Fibroblast of the aortic adventitia (primary cell): ENCODE measurements around the gene LANCL2. TPM values are rescaled to one million over a fixed set of nuclear protein-coding genes. Genes with fewer than 3 reads are reported as not detected.
A peak's percentile ranks its signal among the peaks of the same experiment; 100 is the strongest.
"Not testable (repeated sequence)": the region's sequence is repeated elsewhere in the genome, so short reads cannot be mapped to it uniquely, and the experiment has no call there.

Experiments
- DNase-seq: peaks from one replicate; pipeline ENCODE4 v3.0.0-alpha.2; 2010; ENCODE audit warnings: low read depth
- H3K4me3 ChIP-seq: 2 replicates; pipeline ENCODE4 v1.5.1; 2011; ENCODE audit warnings: low read depth, mild to moderate bottlenecking, control low read depth, low read length, moderate library complexity
- CTCF ChIP-seq: IDR thresholded peaks from 2 replicates; pipeline ENCODE4 v1.5.1; 2011; ENCODE audit warnings: mild to moderate bottlenecking, low read length, control low read depth, inconsistent platforms; ENCODE audit not compliant: insufficient read depth
- total RNA-seq: library from RNA; depleted of rRNA; stranded (reverse); fragments of >200 nt; gene quantifications from 2 replicates; pipeline ENCODE4 v1.2.3, GENCODE V29; 2012; ENCODE audit warnings: low replicate concordance

The LANCL2 gene
- total RNA-seq, 1 donor: 14.6 TPM

- no peak for DNase-seq
- H3K4me3 ChIP-seq: no peak overlapping the region
- no peak for TF ChIP-seq CTCF
Measured at GRCh38 chr7:55345292-55345691, 19.8 kb upstream of the LANCL2 start.

- DNase-seq: peak; percentile 70
- no peak for TF ChIP-seq CTCF
- H3K4me3 ChIP-seq: no peak overlapping the region
Measured at GRCh38 chr7:55348502-55348901, 16.6 kb upstream of the LANCL2 start.

GRCh38 chr7:55349121-55349520, 16.0 kb upstream of the LANCL2 start:
- H3K4me3 ChIP-seq: no peak overlapping the region
- TF ChIP-seq CTCF: no peak
- DNase-seq: no peak

GRCh38 chr7:55350281-55350680, 14.9 kb upstream of the LANCL2 start:
- TF ChIP-seq CTCF: no peak
- H3K4me3 ChIP-seq: no peak overlapping the region
- no peak for DNase-seq

GRCh38 chr7:55351263-55351662, 13.9 kb upstream of the LANCL2 start:
- no peak for TF ChIP-seq CTCF
- H3K4me3 ChIP-seq: no peak overlapping the region
- DNase-seq: no peak

- not testable (repeated sequence) for DNase-seq
Measured at GRCh38 chr7:55352947-55353273, 12.2 kb upstream of the LANCL2 start.

GRCh38 chr7:55360486-55360885, 4.7 kb upstream of the LANCL2 start:
- DNase-seq: peak; percentile 11
- H3K4me3 ChIP-seq: no peak overlapping the region
- no peak for TF ChIP-seq CTCF

More at GRCh38 chr7:55352947-55353273, 12.2 kb upstream of the LANCL2 start:
- not testable (repeated sequence) for H3K4me3 ChIP-seq
